ENCODE data around the gene ARMC9. TPM values are rescaled to one million over a fixed set of nuclear protein-coding genes. Genes with fewer than 3 reads are reported as not detected.
A peak's percentile ranks its signal among the peaks of the same experiment; 100 is the strongest.

The ARMC9 gene
- total and polyA plus RNA-seq, 2 of the 13 experiments (the other 11 are each of a cell fraction or from before 2014, with no cell fraction given), result 9.1 to 12.8 TPM

DNA sequence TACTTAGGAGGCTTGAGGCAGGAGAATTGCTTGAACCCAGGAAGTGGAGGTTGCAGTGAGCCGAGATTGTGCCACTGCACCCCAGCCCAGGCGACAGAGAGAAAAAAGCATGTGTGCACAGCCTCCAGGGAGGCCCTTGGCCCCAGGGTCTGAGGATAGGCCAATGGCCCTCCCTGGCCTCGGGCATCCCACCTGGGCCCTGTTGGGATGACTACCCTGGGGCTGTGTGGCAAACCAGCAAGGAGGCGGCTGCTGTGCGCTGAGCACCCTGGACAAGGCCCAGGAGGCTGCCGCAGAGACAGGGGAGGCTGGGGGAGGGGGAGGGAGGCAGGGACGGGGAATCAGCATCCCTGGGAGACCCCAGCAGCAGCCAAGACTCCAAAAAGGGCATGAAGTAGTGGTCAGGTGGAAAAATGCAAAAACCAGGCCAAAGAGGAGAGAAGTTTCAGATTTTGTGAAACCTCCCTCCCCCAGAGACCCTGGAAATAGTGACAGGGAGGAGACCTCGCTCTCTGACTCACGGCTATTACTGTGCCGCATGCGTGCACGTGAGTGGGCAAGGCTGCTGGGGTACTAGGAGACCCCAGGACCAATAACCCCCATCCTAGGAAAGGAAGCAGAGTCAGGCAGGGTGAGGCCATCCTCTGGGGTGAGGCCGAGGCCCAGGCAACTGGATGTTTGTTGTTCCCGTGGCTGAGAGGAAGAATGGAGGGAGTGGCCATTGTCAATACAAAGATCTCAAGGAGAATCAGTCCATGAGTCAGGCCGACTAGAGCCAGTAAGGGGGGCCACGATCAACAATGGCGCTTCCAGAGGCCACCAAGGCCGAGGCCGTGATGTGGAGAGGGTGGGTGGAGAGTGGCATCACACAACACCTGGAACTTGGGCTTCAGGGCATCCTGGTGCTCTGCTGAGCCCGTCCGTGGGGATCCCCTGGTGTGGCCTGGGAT lies 181.1 kb downstream of the ARMC9 start:
- intact Hi-C loops (cut with micrococcal nuclease; ENCODE audit: unreplicated experiment) (no loop called here), in situ Hi-C loops (cut with HindIII; ENCODE audit: extremely low pct_ligation_motif_present, low pct_unique_long_range_greater_than_20kb) (no loop called here)
- no peaks in the 10 kb centered on the region for H3K36me3 ChIP-seq (replicated peaks in 1 of 2; ENCODE audit: control insufficient read depth in 1 of 2, insufficient read depth in 2 of 2, low read length in 2 of 2)
- H3K27ac ChIP-seq (ENCODE audit: extremely low read length, insufficient read depth, low read length), result no peak overlapping the region
- H3K4me2 ChIP-seq (ENCODE audit: low read depth, low read length), result no peak overlapping the region
- CTCF ChIA-PET (ENCODE audit: low intra/inter-chr PET ratio, low total read pairs), result no interaction called here
- H4K20me1 ChIP-seq (ENCODE audit: insufficient read depth, low read length), result no peaks in the 10 kb centered on the region
- peaks cover 0 to 6% of the 10 kb centered on the region in 2 experiments; a peak in 3 of 5 replicates for H3K27me3 ChIP-seq (ENCODE audit: control insufficient read depth in 1 of 2, insufficient read depth in 2 of 2, low read length in 2 of 2)
- TF ChIP-seq SOX13 (IDR thresholded peaks at IDR 0.05), result no peak
- TF ChIP-seq SOX13 (CRISPR knock-in tag; conservative IDR thresholded peaks at IDR 0.05 in 1 of 2, IDR thresholded peaks at IDR 0.05 in 1 of 2), result peak in 1 of 2 experiments; percentile 74; a peak in 2 of 4 replicates
- peak; percentile 76; the same call in 1 of the 2 replicates for TF ChIP-seq SOX5 (CRISPR knock-in tag; IDR thresholded peaks at IDR 0.05; ENCODE audit: borderline replicate concordance)
- TF ChIP-seq FOSL2 (CRISPR knock-in tag; IDR thresholded peaks at IDR 0.05), result peak; percentile 37
- no peak for TF ChIP-seq ZNF350 (CRISPR knock-in tag; IDR thresholded peaks at IDR 0.05; ENCODE audit: borderline replicate concordance, low read depth)
- 0 out of 2 replicates have a peak, but pooled peaks have one; percentile 8 for TF ChIP-seq ZNF768 (CRISPR knock-in tag; IDR thresholded peaks at IDR 0.05)
- TF ChIP-seq BHLHE40 (IDR thresholded peaks at IDR 0.05; ENCODE audit: low read length), result peak; percentile 62
- TF ChIP-seq, protein P1, sequence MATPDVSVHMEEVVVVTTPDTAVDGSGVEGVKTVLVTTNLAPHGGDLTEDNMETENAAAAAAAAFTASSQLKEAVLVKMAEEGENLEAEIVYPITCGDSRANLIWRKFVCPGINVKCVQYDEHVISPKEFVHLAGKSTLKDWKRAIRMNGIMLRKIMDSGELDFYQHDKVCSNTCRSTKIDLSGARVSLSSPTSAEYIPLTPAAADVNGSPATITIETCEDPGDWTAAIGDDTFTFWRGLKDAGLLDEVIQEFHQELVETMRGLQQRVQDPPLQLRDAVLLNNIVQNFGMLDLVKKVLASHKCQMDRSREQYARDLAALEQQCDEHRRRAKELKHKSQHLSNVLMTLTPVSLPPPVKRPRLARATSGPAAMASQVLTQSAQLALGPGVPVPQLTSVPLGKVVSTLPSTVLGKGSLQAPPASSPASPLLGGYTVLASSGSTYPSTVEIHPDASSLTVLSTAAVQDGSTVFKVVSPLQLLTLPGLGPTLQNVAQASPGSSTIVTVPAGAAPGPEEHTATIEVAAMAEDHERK (CRISPR knock-in tag; IDR thresholded peaks at IDR 0.05; ENCODE audit: low read depth), result no peak
- H3K4me3 ChIP-seq (replicated peaks in 1 of 3; ENCODE audit: insufficient read depth in 1 of 3, low read depth in 2 of 3, low read length in 3 of 3), result no peak overlapping the region
- peak; percentile 41 for DNase-seq (ENCODE audit: low spot score)
- BruUV-seq (replicated peaks), result no TSS peak
- POLR2A ChIA-PET, result no interaction called here
- no peak for FAIRE-seq
- WGBS (ENCODE audit: low lambda C conversion rate), result 46% methylated on average over 18 of the region's 21 CpGs
- ATAC-seq, result no peak; the same call in 2 of the 3 replicates
- H3K79me2 ChIP-seq (ENCODE audit: insufficient read depth, low read length), result no peaks in the 10 kb centered on the region
- H2AFZ ChIP-seq (ENCODE audit: low read length), result no peak overlapping the region
- no peaks in the 10 kb centered on the region for H3K9me3 ChIP-seq (ENCODE audit: low read length)
- H3K9ac ChIP-seq (ENCODE audit: insufficient read depth, low read depth, low read length), result no peak overlapping the region
- H3K4me1 ChIP-seq (ENCODE audit: insufficient read depth, low read length), result peaks cover 24% of the 10 kb centered on the region

Measured in HepG2 (cell line).